Kasumi-1 (cell line): Measurements from ENCODE around the gene ACOT9.
A peak's percentile ranks its signal among the peaks of the same experiment; 100 is the strongest.
"Not testable (repeated sequence)": the region's sequence is repeated elsewhere in the genome, so short reads cannot be mapped to it uniquely, and the experiment has no call there.

Experiments used
- DNase-seq, 2 experiments: peaks; one replicate each; lab custom pipeline; 2025; lab: John Stamatoyannopoulos, UW

Gene ACOT9

GRCh38 chrX:23765449-23765848 lies 22.4 kb upstream of the ACOT9 start:
- no peak for DNase-seq

GRCh38 chrX:23764188-23764984 lies 21.3 kb upstream of the ACOT9 start:
- no peak for DNase-seq

GRCh38 chrX:23759821-23760220 lies 16.7 kb upstream of the ACOT9 start:
- no peak for DNase-seq

GRCh38 chrX:23756165-23756564 lies 13.1 kb upstream of the ACOT9 start:
- DNase-seq = peak; percentile 43 to 48

GRCh38 chrX:23754664-23755063 lies 11.6 kb upstream of the ACOT9 start:
- no peak for DNase-seq

GRCh38 chrX:23752740-23753415 lies 9.8 kb upstream of the ACOT9 start:
- no peak for DNase-seq

- DNase-seq = no peak
Measured at GRCh38 chrX:23749576-23749975, 6.5 kb upstream of the ACOT9 start.

- DNase-seq = no peak
Measured at GRCh38 chrX:23749129-23749528, 6.1 kb upstream of the ACOT9 start.

GRCh38 chrX:23745786-23746185 lies 2.7 kb upstream of the ACOT9 start:
- no peak for DNase-seq

- not testable (repeated sequence) for DNase-seq
Measured at GRCh38 chrX:23743623-23743971, 521 bp upstream of the ACOT9 start.

- peak in 1 of 2 experiments; percentile 13 for DNase-seq
Measured at GRCh38 chrX:23742174-23742696, 841 bp downstream of the ACOT9 start.

- DNase-seq = no peak
Measured at GRCh38 chrX:23737413-23737812, 5.7 kb downstream of the ACOT9 start.

GRCh38 chrX:23736030-23736429 lies 7.0 kb downstream of the ACOT9 start:
- no peak for DNase-seq

GRCh38 chrX:23732704-23733103 lies 10.4 kb downstream of the ACOT9 start:
- DNase-seq = no peak

GRCh38 chrX:23731951-23732350 lies 11.1 kb downstream of the ACOT9 start:
- DNase-seq = no peak

- DNase-seq = no peak
Measured at GRCh38 chrX:23729214-23729613, 13.9 kb downstream of the ACOT9 start.

GRCh38 chrX:23727206-23727605 lies 15.9 kb downstream of the ACOT9 start:
- DNase-seq = peak in 1 of 2 experiments; percentile 36

- DNase-seq = peak; percentile 52 to 66
Measured at GRCh38 chrX:23726191-23726590, 16.9 kb downstream of the ACOT9 start.

- no peak for DNase-seq
Measured at GRCh38 chrX:23720117-23720677, 22.9 kb downstream of the ACOT9 start.

- DNase-seq = no peak
Measured at GRCh38 chrX:23705235-23705634, 37.8 kb downstream of the ACOT9 start.

GRCh38 chrX:23704673-23705206 lies 38.3 kb downstream of the ACOT9 start:
- no peak for DNase-seq

GRCh38 chrX:23699636-23700194 lies 43.4 kb downstream of the ACOT9 start:
- DNase-seq = peak; percentile 67 to 74
